PC-3 (cell line): ENCODE measurements around the gene THADA. TPM values are rescaled to one million over a fixed set of nuclear protein-coding genes. Genes with fewer than 3 reads are reported as not detected.

Source experiments
- ATAC-seq: fragments of 200-7000 bp; cut with Tn5 transposase; 2 replicates; pipeline ENCODE4 v1.9.1; 2020; ENCODE audit warnings: mild to moderate bottlenecking, moderate library complexity
- BruUV-seq: library from RNA; stranded (reverse); fragments of 400-500 nt; replicated peaks from 2 replicates; lab custom pipeline; 2021; lab: Mats Ljungman, UMichigan
- CTCF ChIA-PET: fragments of 300-600 bp; sonication (Branson Sonifier 250); formaldehyde crosslinking; loops from one replicate; lab custom pipeline; 2022; ENCODE audit warnings: antibody characterized with exemption; lab: Charles Lee
- POLR2A ChIA-PET: fragments of 300-600 bp; sonication (Branson Sonifier 250); formaldehyde crosslinking; loops from one replicate; lab custom pipeline; 2022; ENCODE audit warnings: antibody characterized with exemption; ENCODE audit not compliant: unreplicated experiment; lab: Charles Lee
- DNase-seq: peaks from one replicate; pipeline ENCODE4 v3.0.0-alpha.2; 2015
- H2AFZ ChIP-seq: fragments of 300-600 bp; sonication (generic); 2 replicates; pipeline ENCODE4 v1.6.0; 2016; ENCODE audit warnings: antibody characterized with exemption, low read length
- H3F3A ChIP-seq: fragments of 300-600 bp; sonication (generic); one replicate; pipeline ENCODE4 v1.6.0; 2017; ENCODE audit warnings: antibody characterized with exemption, low read length, control low read depth, mild to moderate bottlenecking; ENCODE audit not compliant: unreplicated experiment
- H3K27ac ChIP-seq: fragments of 300-600 bp; sonication (generic); 2 replicates; pipeline ENCODE4 v1.5.1; 2016; ENCODE audit warnings: mild to moderate bottlenecking, low read length
- H3K27me3 ChIP-seq: fragments of 300-600 bp; sonication (generic); 2 replicates; pipeline ENCODE4 v1.6.1; 2016; ENCODE audit warnings: low read length, mixed read lengths
- H3K36me3 ChIP-seq: fragments of 300-600 bp; sonication (generic); 2 replicates; pipeline ENCODE4 v1.6.1; 2016; ENCODE audit warnings: low read depth, mixed run types, low read length, mixed read lengths
- H3K4me1 ChIP-seq: fragments of 300-600 bp; sonication (generic); 2 replicates; pipeline ENCODE4 v1.5.1; 2016; ENCODE audit warnings: low read length; ENCODE audit not compliant: insufficient read depth
- H3K4me2 ChIP-seq: fragments of 300-600 bp; sonication (generic); 2 replicates; pipeline ENCODE4 v1.6.0; 2016; ENCODE audit warnings: low read length
- H3K4me3 ChIP-seq: fragments of 300-600 bp; sonication (generic); 2 replicates; pipeline ENCODE4 v1.5.1; 2016; ENCODE audit warnings: mild to moderate bottlenecking, low read length, mixed read lengths
- H3K79me2 ChIP-seq: fragments of 300-600 bp; sonication (generic); 2 replicates; pipeline ENCODE4 v1.6.1; 2017; ENCODE audit warnings: low read length, mixed read lengths
- H3K9ac ChIP-seq: fragments of 300-600 bp; sonication (generic); 2 replicates; pipeline ENCODE4 v1.6.0; 2016; ENCODE audit warnings: mild to moderate bottlenecking, low read length
- H3K9me2 ChIP-seq: fragments of 300-600 bp; sonication (generic); replicated peaks from 2 replicates; pipeline ENCODE4 v1.6.1; 2016; ENCODE audit warnings: mixed run types, low read length, mixed read lengths
- H3K9me3 ChIP-seq: fragments of 300-600 bp; sonication (generic); 2 replicates; pipeline ENCODE4 v1.6.1; 2016; ENCODE audit warnings: low read length, mixed read lengths
- H4K20me1 ChIP-seq: fragments of 300-600 bp; sonication (generic); 2 replicates; pipeline ENCODE4 v1.6.1; 2016; ENCODE audit warnings: low read length, mixed read lengths
- EZH2 ChIP-seq: fragments of 300-600 bp; sonication (generic); IDR thresholded peaks from one replicate; pipeline ENCODE4 v1.6.1; 2017; ENCODE audit warnings: antibody characterized with exemption, mild to moderate bottlenecking, low read length; ENCODE audit not compliant: unreplicated experiment
- EZH2phosphoT487 ChIP-seq: fragments of 300-600 bp; sonication (generic); IDR thresholded peaks from 2 replicates; pipeline ENCODE4 v1.6.1; 2018; ENCODE audit warnings: mild to moderate bottlenecking, antibody characterized with exemption, low read length, borderline replicate concordance
- intact Hi-C: fragments of 100-400 bp; cut with micrococcal nuclease; formaldehyde crosslinking; loops from 2 replicates; pipeline ENCODE4 v1.9.0; 2023
- total RNA-seq: library from RNA; depleted of rRNA; stranded (reverse); fragments of >200 nt; gene quantifications from 2 replicates; pipeline ENCODE4 v1.2.3, GENCODE V29; 2014
- TF ChIP-seq, protein P1 (sequence below): fragments of 300-600 bp; sonication (generic); conservative IDR thresholded peaks from 2 replicates; pipeline ENCODE4 v1.5.1; 2017; ENCODE audit warnings: antibody characterized with exemption, low read depth, mild to moderate bottlenecking, low read length

Gene THADA
- total RNA-seq, 1 experiment from 2014 or later, result 33.6 TPM

DNA sequence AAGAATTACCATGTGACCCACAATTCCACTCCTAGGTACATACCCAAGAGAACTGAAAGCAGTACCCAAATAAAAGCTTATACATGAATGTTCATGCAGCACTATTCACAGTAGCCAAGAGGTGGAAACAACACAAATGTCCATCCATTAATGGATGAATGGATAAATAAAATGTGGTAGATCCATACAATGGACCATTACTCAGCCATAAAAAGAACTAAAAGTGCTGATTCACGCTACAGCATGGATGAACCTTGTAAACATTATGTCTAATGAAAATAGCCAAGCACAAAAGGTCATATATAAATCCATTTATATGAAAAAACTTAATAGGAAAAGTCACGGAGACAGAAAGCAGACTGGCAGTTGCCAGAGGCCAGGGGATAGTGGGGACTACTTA lies 345.8 kb downstream of the THADA start:
- DNase-seq (no peak), ATAC-seq (no peak)
- Histone ChIP-seq H3K27me3 (no peaks in the 10 kb centered on the region), H3K9ac (no peak overlapping the region), H3K4me2 (no peak overlapping the region), H3K79me2 (no peaks in the 10 kb centered on the region), H3K9me2 (no peaks in the 10 kb centered on the region), H3K4me1 (no peaks in the 10 kb centered on the region), H3K9me3 (no peaks in the 10 kb centered on the region), H3K27ac (no peak overlapping the region), H2AFZ (no peak overlapping the region), H3K36me3 (no peaks in the 10 kb centered on the region; the same call in 1 of the 2 replicates), H4K20me1 (no peaks in the 10 kb centered on the region), H3F3A (no peaks in the 10 kb centered on the region), H3K4me3 (no peak overlapping the region)
- TF ChIP-seq EZH2, result no peak
- TF ChIP-seq, protein P1, sequence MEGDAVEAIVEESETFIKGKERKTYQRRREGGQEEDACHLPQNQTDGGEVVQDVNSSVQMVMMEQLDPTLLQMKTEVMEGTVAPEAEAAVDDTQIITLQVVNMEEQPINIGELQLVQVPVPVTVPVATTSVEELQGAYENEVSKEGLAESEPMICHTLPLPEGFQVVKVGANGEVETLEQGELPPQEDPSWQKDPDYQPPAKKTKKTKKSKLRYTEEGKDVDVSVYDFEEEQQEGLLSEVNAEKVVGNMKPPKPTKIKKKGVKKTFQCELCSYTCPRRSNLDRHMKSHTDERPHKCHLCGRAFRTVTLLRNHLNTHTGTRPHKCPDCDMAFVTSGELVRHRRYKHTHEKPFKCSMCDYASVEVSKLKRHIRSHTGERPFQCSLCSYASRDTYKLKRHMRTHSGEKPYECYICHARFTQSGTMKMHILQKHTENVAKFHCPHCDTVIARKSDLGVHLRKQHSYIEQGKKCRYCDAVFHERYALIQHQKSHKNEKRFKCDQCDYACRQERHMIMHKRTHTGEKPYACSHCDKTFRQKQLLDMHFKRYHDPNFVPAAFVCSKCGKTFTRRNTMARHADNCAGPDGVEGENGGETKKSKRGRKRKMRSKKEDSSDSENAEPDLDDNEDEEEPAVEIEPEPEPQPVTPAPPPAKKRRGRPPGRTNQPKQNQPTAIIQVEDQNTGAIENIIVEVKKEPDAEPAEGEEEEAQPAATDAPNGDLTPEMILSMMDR, result no peak
- TF ChIP-seq EZH2phosphoT487, result no peak
- intact Hi-C loops, result no loop called here
- ChIA-PET CTCF (no interaction called here), POLR2A (no interaction called here)
- no TSS peak for BruUV-seq

DNA sequence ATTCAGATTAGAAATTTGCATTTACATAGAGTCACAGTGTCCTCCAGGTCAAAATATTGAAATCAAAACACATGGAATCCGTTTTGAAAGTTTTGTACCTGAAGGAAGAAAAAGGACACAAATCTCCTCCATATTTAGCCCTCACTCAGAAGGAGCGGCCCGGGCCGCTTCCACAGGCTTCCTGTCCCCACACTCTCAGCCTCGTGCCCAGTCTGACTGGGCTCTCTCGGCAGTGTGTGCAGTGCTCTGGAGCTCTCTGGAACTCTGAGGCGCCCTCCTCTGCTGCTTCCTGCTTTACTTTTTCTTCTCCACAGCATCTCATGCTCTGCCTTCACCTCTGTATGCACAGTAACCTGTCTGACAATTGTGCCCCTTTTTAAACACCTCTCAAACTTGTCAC lies 347.2 kb downstream of the THADA start:
- intact Hi-C loops, result no loop called here
- H3K4me1 ChIP-seq, result no peaks in the 10 kb centered on the region
- H3F3A ChIP-seq, result no peaks in the 10 kb centered on the region
- no peak overlapping the region for H3K4me3 ChIP-seq
- ChIA-PET CTCF (no interaction called here), POLR2A (no interaction called here)
- no TSS peak for BruUV-seq
- DNase-seq (no peak), ATAC-seq (no peak)
- H3K9ac ChIP-seq, result no peak overlapping the region
- TF ChIP-seq EZH2 (no peak), EZH2phosphoT487 (no peak)
- TF ChIP-seq, protein P1, result no peak
- H3K27me3 ChIP-seq, result no peaks in the 10 kb centered on the region
- H3K9me2 ChIP-seq, result no peaks in the 10 kb centered on the region
- H3K36me3 ChIP-seq, result no peaks in the 10 kb centered on the region; the same call in 1 of the 2 replicates
- no peak overlapping the region for H3K4me2 ChIP-seq
- H3K9me3 ChIP-seq, result no peaks in the 10 kb centered on the region
- no peak overlapping the region for H2AFZ ChIP-seq
- no peak overlapping the region for H3K27ac ChIP-seq
- H3K79me2 ChIP-seq, result no peaks in the 10 kb centered on the region
- no peaks in the 10 kb centered on the region for H4K20me1 ChIP-seq

DNA sequence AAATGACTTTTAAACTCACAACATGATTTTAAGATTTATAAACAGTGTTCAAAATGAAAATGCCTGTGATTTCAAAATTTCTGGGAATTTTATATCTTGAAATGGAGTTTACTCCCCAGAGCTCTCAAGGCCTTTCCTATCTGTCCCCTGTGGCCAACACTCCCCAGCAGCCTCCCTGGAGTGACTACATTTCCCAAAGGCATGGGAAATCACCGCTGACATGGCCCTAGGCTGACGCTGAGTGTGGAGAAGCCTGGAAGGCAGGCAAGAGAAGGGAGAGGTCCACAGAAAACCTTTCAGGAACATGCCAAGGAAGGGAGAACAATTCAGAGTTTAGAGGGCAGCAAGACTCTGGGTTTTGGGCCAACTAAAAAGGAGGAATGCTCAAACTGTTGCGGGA lies 349.2 kb downstream of the THADA start:
- H3K27ac ChIP-seq, result no peak overlapping the region
- no peak overlapping the region for H3K4me3 ChIP-seq
- ATAC-seq (no peak), DNase-seq (no peak)
- H3K4me1 ChIP-seq, result no peaks in the 10 kb centered on the region
- no peaks in the 10 kb centered on the region for H3F3A ChIP-seq
- no peaks in the 10 kb centered on the region for H3K27me3 ChIP-seq
- BruUV-seq, result no TSS peak
- H3K9me2 ChIP-seq, result no peaks in the 10 kb centered on the region
- ChIA-PET CTCF (no interaction called here), POLR2A (no interaction called here)
- no peaks in the 10 kb centered on the region for H3K79me2 ChIP-seq
- no peaks in the 10 kb centered on the region for H3K9me3 ChIP-seq
- H3K9ac ChIP-seq, result no peak overlapping the region
- H3K4me2 ChIP-seq, result no peak overlapping the region
- no peaks in the 10 kb centered on the region for H4K20me1 ChIP-seq
- TF ChIP-seq EZH2 (no peak), EZH2phosphoT487 (no peak)
- TF ChIP-seq, protein P1, result no peak
- H3K36me3 ChIP-seq, result no peaks in the 10 kb centered on the region; the same call in 1 of the 2 replicates
- intact Hi-C loops, result no loop called here
- H2AFZ ChIP-seq, result no peak overlapping the region
